Lower lobe of right lung (tissue), 2 donors: ENCODE results near the gene EIF1AY. TPM values are rescaled to one million over a fixed set of nuclear protein-coding genes. Genes with fewer than 3 reads are reported as not detected.

Experiments used
- ATAC-seq, 2 donors: fragments of 200-7000 bp; cut with Tn5 transposase; one replicate each; pipeline ENCODE4 v1.9.1; 2020 to 2022; ENCODE audit warnings: mild to moderate bottlenecking in 2 of 2, moderate library complexity in 2 of 2
- DNase-seq: peaks from one replicate; pipeline ENCODE4 v3.0.0-alpha.2; 2020
- H3K27ac ChIP-seq: fragments of 200-600 bp; one replicate; pipeline ENCODE4 v1.8.0; 2022
- H3K27me3 ChIP-seq: fragments of 200-600 bp; one replicate; pipeline ENCODE4 v1.8.0; 2022; ENCODE audit warnings: low read depth
- H3K36me3 ChIP-seq: fragments of 200-600 bp; one replicate; pipeline ENCODE4 v1.8.0; 2022; ENCODE audit warnings: mild to moderate bottlenecking
- H3K4me1 ChIP-seq: fragments of 200-600 bp; one replicate; pipeline ENCODE4 v1.8.0; 2022
- H3K4me3 ChIP-seq: fragments of 200-600 bp; one replicate; pipeline ENCODE4 v1.8.0; 2022; ENCODE audit warnings: mild to moderate bottlenecking
- H3K9me3 ChIP-seq: fragments of 200-600 bp; one replicate; pipeline ENCODE4 v1.8.0; 2022
- CTCF ChIP-seq: fragments of 200-600 bp; IDR thresholded peaks from one replicate; pipeline ENCODE4 v1.8.0; 2022; ENCODE audit warnings: antibody characterized with exemption, mild to moderate bottlenecking
- intact Hi-C: fragments of 100-400 bp; cut with DNase I; formaldehyde crosslinking; loops from one replicate; pipeline ENCODE4 v1.11.0; 2022
- total RNA-seq: library from RNA; stranded (reverse); fragmentation: NEBNext Ultra II Directional; extraction: Animal tissue kit (Norgen Biotek cat#: 25700); gene quantifications from one replicate; pipeline ENCODE4 v1.2.1, GENCODE V29; 2021
- donor health status: DM: no; HTN: yes; CAD: no; lungs with severe emphysema.

The EIF1AY gene
- total RNA-seq, 1 donor from 2014 or later = 22.4 TPM

GRCh38 chrY:20586161-20586560 is 10.6 kb downstream of the EIF1AY start:
- Histone ChIP-seq H3K4me3 (no peak overlapping the region), H3K27me3 (no peaks in the 10 kb centered on the region), H3K9me3 (no peaks in the 10 kb centered on the region), H3K36me3 (peaks cover 22% of the 10 kb centered on the region), H3K4me1 (no peaks in the 10 kb centered on the region), H3K27ac (no peak overlapping the region)
- intact Hi-C loops = no loop called here
- no peak for ATAC-seq
- no peak for DNase-seq
- no peak for TF ChIP-seq CTCF

Other genes starting within 250 kb of the EIF1AY start
- gene RPS4Y2, start 180.3 kb downstream of the EIF1AY start, total RNA-seq = not detected